Esophagus squamous epithelium (tissue), 5 donors: Measurements from ENCODE around the gene FAIM2. TPM values are rescaled to one million over a fixed set of nuclear protein-coding genes. Genes with fewer than 3 reads are reported as not detected.
A peak's percentile ranks its signal among the peaks of the same experiment; 100 is the strongest.

Experiments used
- DNase-seq: peaks from one replicate; lab custom pipeline; 2025; lab: John Stamatoyannopoulos, UW
- H3K27ac ChIP-seq, 4 donors: fragments of 200-600 bp; sonication (generic); one replicate each; pipeline ENCODE4 v1.5.1; 2016 to 2019; ENCODE audit warnings: mild to moderate bottlenecking in 1 of 4
- H3K27me3 ChIP-seq, 4 donors: fragments of 200-600 bp; sonication (generic); 1 replicate in 3 of 4; 2 replicates in 1 of 4; pipeline versions ENCODE4 v1.5.1 to v1.6.0; 2017 to 2021; ENCODE audit warnings: antibody characterized with exemption in 1 of 4
- H3K36me3 ChIP-seq, 3 donors: fragments of 200-600 bp; sonication (generic); one replicate each; pipeline ENCODE4 v1.5.1; 2016 to 2019
- H3K4me1 ChIP-seq, 3 donors: fragments of 200-600 bp; sonication (generic); one replicate each; pipeline ENCODE4 v1.5.1; 2017 to 2019
- H3K4me3 ChIP-seq, 4 donors: fragments of 200-600 bp; sonication (generic); 1 replicate in 3 of 4; 2 replicates in 1 of 4; pipeline ENCODE4 v1.5.1; 2016 to 2019; ENCODE audit warnings: mild to moderate bottlenecking in 2 of 4, moderate library complexity in 1 of 4
- H3K9me3 ChIP-seq, 3 donors: fragments of 200-600 bp; sonication (generic); one replicate each; pipeline ENCODE4 v1.5.1; 2016 to 2019
- CTCF ChIP-seq, 6 experiments: fragments of 450-650 bp in 4 of 6; fragments of 200-600 bp in 2 of 6; sonication (generic) in 2 of 6; IDR thresholded peaks; one replicate each; pipeline ENCODE4 v1.5.1; 2016 to 2019; ENCODE audit warnings: antibody characterized with exemption in 6 of 6, mild to moderate bottlenecking in 4 of 6, moderate library complexity in 4 of 6
- POLR2A ChIP-seq, 4 donors: fragments of 450-650 bp; IDR thresholded peaks; one replicate each; pipeline ENCODE4 v1.6.1; 2017; ENCODE audit warnings: antibody characterized with exemption in 4 of 4, mild to moderate bottlenecking in 4 of 4, moderate library complexity in 3 of 4
- WGBS, 2 donors: methylation state at CpG; one replicate each; pipeline ENCODE4 v1.1.5; 2018; 5-methylcytosine and 5-hydroxymethylcytosine counted together
- intact Hi-C: fragments of 100-400 bp; cut with DNase I; formaldehyde crosslinking; loops from one replicate; pipeline ENCODE4 v1.15.0; 2022
- total RNA-seq, 4 donors: library from RNA; depleted of rRNA; stranded (reverse); fragments of >200 nt; gene quantifications; one replicate each; pipeline ENCODE4 v1.1.0, GENCODE V29; 2016
- donor health status: DM: yes; HTN: yes; CAD: no.

FAIM2 gene
- total RNA-seq, 4 donors from 2014 or later = 0.13 to 2.9 (median 0.23) TPM

- WGBS, 2 donors = 85 to 89% methylated on average over 9 to 15 of the region's 15 CpGs
- intact Hi-C loops = no loop called here
- Histone ChIP-seq H3K9me3 (no peaks in the 10 kb centered on the region), H3K27ac (peak overlapping the region in 3 of 4 donors; percentile 26 to 60 (median 45)), H3K36me3 (no peaks in the 10 kb centered on the region), H3K4me3 (no peak overlapping the region), H3K27me3 (no peaks in the 10 kb centered on the region), H3K4me1 (peaks cover 6 to 59% (median 8%) of the 10 kb centered on the region in 3 donors)
- TF ChIP-seq CTCF (IDR thresholded peaks at IDR 0.05) (no peak), POLR2A (IDR thresholded peaks at IDR 0.05) (no peak)
- DNase-seq = no peak
These were observed 20.3 kb upstream of the FAIM2 start for GRCh38 chr12:49923880-49924556.

GRCh38 chr12:49923035-49923644 is 19.4 kb upstream of the FAIM2 start:
- Histone ChIP-seq H3K27me3 (no peaks in the 10 kb centered on the region), H3K4me3 (no peak overlapping the region), H3K36me3 (no peaks in the 10 kb centered on the region), H3K27ac (peak overlapping the region; percentile 26 to 60 (median 36)), H3K4me1 (peaks cover 6 to 55% (median 8%) of the 10 kb centered on the region in 3 donors), H3K9me3 (no peaks in the 10 kb centered on the region)
- 83 to 88% methylated on average over 7 of the region's 7 CpGs for WGBS, 2 donors
- DNase-seq = no peak
- intact Hi-C loops = no loop called here
- TF ChIP-seq POLR2A (IDR thresholded peaks at IDR 0.05) = no peak
- TF ChIP-seq CTCF (IDR thresholded peaks at IDR 0.05) = no peak

GRCh38 chr12:49922349-49923034 is 18.8 kb upstream of the FAIM2 start:
- Histone ChIP-seq H3K4me1 (peaks cover 6 to 61% (median 8%) of the 10 kb centered on the region in 3 donors), H3K9me3 (no peaks in the 10 kb centered on the region), H3K36me3 (no peaks in the 10 kb centered on the region), H3K27ac (peak overlapping the region in 3 of 4 donors; percentile 26 to 60 (median 45)), H3K27me3 (peaks cover 0 to 4% (median 0%) of the 10 kb centered on the region in 4 donors), H3K4me3 (no peak overlapping the region)
- 72 to 80% methylated on average over 8 to 10 of the region's 12 CpGs for whole genome bisulfite sequencing, 2 donors
- intact Hi-C loops = no loop called here
- no peak for DNase-seq
- TF ChIP-seq CTCF (IDR thresholded peaks at IDR 0.05) (no peak), POLR2A (IDR thresholded peaks at IDR 0.05) (no peak)

- intact Hi-C loops = no loop called here
- H3K27me3 ChIP-seq = peaks cover 0 to 9% (median 0%) of the 10 kb centered on the region in 4 donors
- H3K36me3 ChIP-seq = no peaks in the 10 kb centered on the region
- H3K4me3 ChIP-seq = no peak overlapping the region
- WGBS, 2 donors = 57 to 58% methylated on average over 6 of the region's 6 CpGs
- H3K9me3 ChIP-seq = no peaks in the 10 kb centered on the region
- H3K4me1 ChIP-seq = peaks cover 8 to 67% (median 11%) of the 10 kb centered on the region in 3 donors
- peak overlapping the region in 3 of 4 donors; percentile 26 to 67 (median 45) for H3K27ac ChIP-seq
- DNase-seq = no peak
- TF ChIP-seq POLR2A (IDR thresholded peaks at IDR 0.05) (no peak), CTCF (IDR thresholded peaks at IDR 0.05) (no peak)
These were observed 18.2 kb upstream of the FAIM2 start for GRCh38 chr12:49921936-49922335.
